ENCODE data around the gene SMCO1. TPM values are rescaled to one million over a fixed set of nuclear protein-coding genes. Genes with fewer than 3 reads are reported as not detected.
A peak's percentile ranks its signal among the peaks of the same experiment; 100 is the strongest.

SMCO1 gene
- not detected for total RNA-seq (2021; fragmentation: NEBNext Ultra II Directional; extraction: Animal tissue kit (Norgen Biotek cat#: 25700))
- long read RNA-seq: 0 reads

- Mint-ChIP-seq H3K9me3 (peaks cover 9% of the 10 kb centered on the region; the same call in 1 of the 2 replicates), H3K27ac (no peak within 1 kb of the TSS; the same call in 1 of the 2 replicates), H3K27me3 (ENCODE audit: insufficient read depth) (no peaks in the 10 kb centered on the region; the same call in 1 of the 2 replicates), H3K36me3 (ENCODE audit: low read depth) (peaks cover 5% of the 10 kb centered on the region; the same call in 1 of the 2 replicates), H3K4me1 (ENCODE audit: low read depth) (peaks cover 22% of the 10 kb centered on the region), H3K4me3 (peak within 1 kb of the TSS; percentile 3)
- no peak for DNase-seq
- no peak for TF ChIP-seq CTCF (IDR thresholded peaks at IDR 0.05)
These were observed at the start of gene SMCO1 for GRCh38 chr3:196514913-196515621. SMCO1 (minus strand) TSS chr3:196515346; CDS start chr3:196515209, 137 bp downstream.

- Mint-ChIP-seq H3K4me1 (ENCODE audit: low read depth) (peaks cover 57% of the 10 kb centered on the region), H3K4me3 (no peak overlapping the region), H3K9me3 (no peaks in the 10 kb centered on the region), H3K36me3 (ENCODE audit: low read depth) (peaks cover 10% of the 10 kb centered on the region; the same call in 1 of the 2 replicates), H3K27me3 (ENCODE audit: insufficient read depth) (no peaks in the 10 kb centered on the region), H3K27ac (peak overlapping the region; percentile 32)
- TF ChIP-seq CTCF (IDR thresholded peaks at IDR 0.05): no peak
- no peak for DNase-seq
These were observed 48.6 kb upstream of the SMCO1 start for GRCh38 chr3:196563721-196564225.

- H3K27me3 Mint-ChIP-seq (ENCODE audit: insufficient read depth): no peaks in the 10 kb centered on the region
- peak overlapping the region; percentile 59 for H3K27ac Mint-ChIP-seq
- peaks cover 10% of the 10 kb centered on the region; the same call in 1 of the 2 replicates for H3K36me3 Mint-ChIP-seq (ENCODE audit: low read depth)
- DNase-seq: no peak
- no peaks in the 10 kb centered on the region for H3K9me3 Mint-ChIP-seq
- no peak overlapping the region for H3K4me3 Mint-ChIP-seq
- peaks cover 47% of the 10 kb centered on the region for H3K4me1 Mint-ChIP-seq (ENCODE audit: low read depth)
- TF ChIP-seq CTCF (IDR thresholded peaks at IDR 0.05): no peak
These were observed 44.7 kb upstream of the SMCO1 start for GRCh38 chr3:196559826-196560225.

- peaks cover 33% of the 10 kb centered on the region for H3K4me1 Mint-ChIP-seq (ENCODE audit: low read depth)
- peaks cover 15% of the 10 kb centered on the region for H3K36me3 Mint-ChIP-seq (ENCODE audit: low read depth)
These were observed 43.3 kb upstream of the SMCO1 start for GRCh38 chr3:196558476-196558875.

GRCh38 chr3:196557236-196557635 lies 42.1 kb upstream of the SMCO1 start:
- no peak for TF ChIP-seq CTCF (IDR thresholded peaks at IDR 0.05)
- Mint-ChIP-seq H3K36me3 (ENCODE audit: low read depth) (peaks cover 11% of the 10 kb centered on the region), H3K27ac (no peak overlapping the region), H3K9me3 (no peaks in the 10 kb centered on the region), H3K4me3 (no peak overlapping the region), H3K4me1 (ENCODE audit: low read depth) (peaks cover 27% of the 10 kb centered on the region), H3K27me3 (ENCODE audit: insufficient read depth) (no peaks in the 10 kb centered on the region)
- DNase-seq: no peak

More at GRCh38 chr3:196558476-196558875, 43.3 kb upstream of the SMCO1 start:
- Mint-ChIP-seq H3K9me3 (no peaks in the 10 kb centered on the region), H3K27me3 (ENCODE audit: insufficient read depth) (no peaks in the 10 kb centered on the region), H3K4me3 (no peak overlapping the region), H3K27ac (no peak overlapping the region)
- TF ChIP-seq CTCF (IDR thresholded peaks at IDR 0.05): no peak
- no peak for DNase-seq

Data from HFFc6 (cell line).